B cell (primary cell): ENCODE results near the gene ATP13A5. TPM values are rescaled to one million over a fixed set of nuclear protein-coding genes. Genes with fewer than 3 reads are reported as not detected.

ENCODE experiments used
- ATAC-seq: fragments of 200-7000 bp; cut with Tn5 transposase; one replicate; pipeline ENCODE4 v1.10.0; 2021; ENCODE audit warnings: low read depth, mild to moderate bottlenecking, moderate number of reproducible peaks, moderate library complexity
- CTCF ChIA-PET: fragments of 350-600 bp; sonication (Branson Sonifier 250); formaldehyde crosslinking; loops from one replicate; lab custom pipeline; 2021; ENCODE audit warnings: antibody characterized with exemption, inconsistent platforms; lab: Charles Lee
- POLR2A ChIA-PET: fragments of 350-600 bp; sonication (Branson Sonifier 250); formaldehyde crosslinking; loops from one replicate; lab custom pipeline; 2021; ENCODE audit warnings: antibody characterized with exemption; lab: Charles Lee
- DNase-seq: peaks from one replicate; pipeline ENCODE4 v3.0.0; 2013
- H2AFZ ChIP-seq: 2 replicates; pipeline ENCODE4 v1.6.1; 2012; ENCODE audit warnings: mild to moderate bottlenecking, low read depth, low read length; ENCODE audit not compliant: insufficient read depth, poor library complexity, severe bottlenecking
- H3K27ac ChIP-seq, 2 donors: 1 replicate in 1 of 2; 2 replicates in 1 of 2; pipeline ENCODE4 v1.5.1; 2012 to 2013; ENCODE audit warnings: low read length in 2 of 2, mild to moderate bottlenecking in 2 of 2, moderate library complexity in 1 of 2
- H3K27me3 ChIP-seq, 4 experiments: fragments of 200-600 bp in 1 of 4; sonication (generic) in 1 of 4; replicated peaks in 1 of 4; 1 replicate in 2 of 4; 2 replicates in 2 of 4; pipeline versions ENCODE4 v1.6.1 to v1.7.0; 2013 to 2016; ENCODE audit warnings: low read length in 3 of 4, mild to moderate bottlenecking in 2 of 4, mixed read lengths in 1 of 4, moderate library complexity in 1 of 4; ENCODE audit not compliant: insufficient read depth in 4 of 4, control insufficient read depth in 3 of 4; ENCODE audit errors: control extremely low read depth in 1 of 4
- H3K36me3 ChIP-seq, 2 experiments: replicated peaks in 1 of 2; 1 replicate in 1 of 2; 2 replicates in 1 of 2; pipeline versions ENCODE4 v1.6.1 to v1.7.1; 2013; ENCODE audit warnings: low read length in 1 of 2; ENCODE audit not compliant: insufficient read depth in 2 of 2, control insufficient read depth in 1 of 2; ENCODE audit errors: control extremely low read depth in 1 of 2, extremely low read depth in 1 of 2
- H3K4me1 ChIP-seq, 2 donors: fragments of 200-600 bp in 1 of 2; sonication (generic) in 1 of 2; 1 replicate in 1 of 2; 2 replicates in 1 of 2; pipeline versions ENCODE4 v1.5.1 to v1.6.1; 2013 to 2017; ENCODE audit warnings: low read length in 2 of 2; ENCODE audit not compliant: control insufficient read depth in 2 of 2, insufficient read depth in 2 of 2
- H3K4me2 ChIP-seq: replicated peaks from 2 replicates; pipeline ENCODE3; 2012; ENCODE audit warnings: mild to moderate bottlenecking, low read depth, low read length; ENCODE audit not compliant: poor library complexity, severe bottlenecking
- H3K4me3 ChIP-seq, 5 experiments: fragments of 200-600 bp in 1 of 5; sonication (generic) in 1 of 5; 1 replicate in 3 of 5; 2 replicates in 2 of 5; pipeline versions ENCODE4 v1.5.1 to v1.7.0; 2011 to 2016; ENCODE audit warnings: low read length in 4 of 5, mild to moderate bottlenecking in 4 of 5, low read depth in 2 of 5, control low read depth in 1 of 5, moderate library complexity in 1 of 5; ENCODE audit not compliant: insufficient read depth in 1 of 5; ENCODE audit errors: control extremely low read depth in 1 of 5, extremely low read depth in 1 of 5
- H3K79me2 ChIP-seq: fragments of 200-600 bp; sonication (generic); one replicate; pipeline ENCODE4 v1.6.0; 2016; ENCODE audit warnings: low read length; ENCODE audit not compliant: control insufficient read depth, insufficient read depth
- H3K9ac ChIP-seq: fragments of 200-600 bp; sonication (generic); 2 replicates; pipeline ENCODE4 v1.6.1; 2017; ENCODE audit warnings: mild to moderate bottlenecking, low read length, moderate library complexity
- H3K9me3 ChIP-seq, 3 donors: one replicate each; pipeline versions ENCODE4 v1.6.1 to v1.7.1; 2013; ENCODE audit warnings: low read length in 2 of 3; ENCODE audit not compliant: control insufficient read depth in 2 of 3, insufficient read depth in 1 of 3; ENCODE audit errors: control extremely low read depth in 1 of 3
- H4K20me1 ChIP-seq: 2 replicates; pipeline ENCODE4 v1.6.0; 2012; ENCODE audit warnings: mild to moderate bottlenecking, low read length; ENCODE audit not compliant: insufficient read depth, control insufficient read depth, poor library complexity, severe bottlenecking
- H3K27ac Mint-ChIP-seq: one replicate; pipeline ENCODE4 v1.8.0; 2021; ENCODE audit warnings: mixed read lengths
- H3K27me3 Mint-ChIP-seq: one replicate; pipeline ENCODE4 v1.8.0; 2021; ENCODE audit warnings: mixed read lengths
- H3K4me1 Mint-ChIP-seq: one replicate; pipeline ENCODE4 v1.8.0; 2021; ENCODE audit warnings: mixed read lengths
- H3K4me3 Mint-ChIP-seq: one replicate; pipeline ENCODE4 v1.8.0; 2021; ENCODE audit warnings: mixed read lengths
- H3K9me3 Mint-ChIP-seq: one replicate; pipeline ENCODE4 v1.8.0; 2022; ENCODE audit warnings: mixed read lengths; ENCODE audit not compliant: insufficient read depth
- CTCF ChIP-seq: fragments of 200-600 bp; IDR thresholded peaks from one replicate; pipeline ENCODE4 v1.8.0; 2022; ENCODE audit warnings: antibody characterized with exemption, mild to moderate bottlenecking
- EZH2 ChIP-seq: IDR thresholded peaks from 2 replicates; pipeline ENCODE4 v1.6.1; 2012; ENCODE audit warnings: borderline replicate concordance, low read depth, mild to moderate bottlenecking, moderate library complexity, low read length; ENCODE audit not compliant: insufficient read depth, poor library complexity, severe bottlenecking
- WGBS: methylation state at CpG from one replicate; pipeline ENCODE4 v1.1.5; 2013; ENCODE audit warnings: missing lambda C conversion rate; ENCODE audit not compliant: insufficient coverage; 5-methylcytosine and 5-hydroxymethylcytosine counted together
- intact Hi-C: fragments of 100-400 bp; cut with micrococcal nuclease; formaldehyde crosslinking; loops from one replicate; pipeline ENCODE4 v1.10.0; 2022
- polyA plus RNA-seq: library from polyadenylated mRNA; depleted of rRNA; stranded (reverse); fragments of >200 nt; gene quantifications from 2 replicates; pipeline ENCODE4 v1.2.3, GENCODE V29; 2012
- total RNA-seq, 2 donors: library from RNA; stranded (reverse); fragments of 120-200 nt in 1 of 2; gene quantifications; 1 replicate in 1 of 2; 2 replicates in 1 of 2; pipeline versions ENCODE4 v1.2.3 to v1.2.4, GENCODE V29; 2013 to 2022

ATP13A5 gene
- total and polyA plus RNA-seq, 2 donors (not counting 1 experiment from before 2014, with no cell fraction given) = 0.12 TPM; not detected in 1

GRCh38 chr3:193342551-193342950 is 36.0 kb downstream of the ATP13A5 start:
- Mint-ChIP-seq H3K4me1 (no peaks in the 10 kb centered on the region), H3K4me3 (no peak overlapping the region), H3K27me3 (peaks cover 27% of the 10 kb centered on the region), H3K27ac (no peak overlapping the region), H3K9me3 (no peaks in the 10 kb centered on the region)
- Histone ChIP-seq H3K27me3 (peaks cover 0 to 5% (median 0%) of the 10 kb centered on the region in 4 experiments), H3K4me1 (no peaks in the 10 kb centered on the region), H2AFZ (no peak overlapping the region), H3K9me3 (no peaks in the 10 kb centered on the region), H3K27ac (no peak overlapping the region), H3K4me2 (no peak overlapping the region), H3K36me3 (no peaks in the 10 kb centered on the region), H3K4me3 (no peak overlapping the region), H4K20me1 (no peaks in the 10 kb centered on the region), H3K9ac (no peak overlapping the region), H3K79me2 (no peaks in the 10 kb centered on the region)
- ATAC-seq (no peak), DNase-seq (no peak)
- ChIA-PET CTCF (no interaction called here), POLR2A (no interaction called here)
- TF ChIP-seq CTCF = no peak
- no peak for TF ChIP-seq EZH2
- intact Hi-C loops = no loop called here
- WGBS = 73% methylated on average over 2 of the region's 2 CpGs

GRCh38 chr3:193335031-193335430 is 43.5 kb downstream of the ATP13A5 start:
- H3K4me3 ChIP-seq = no peak overlapping the region
- no peak overlapping the region for H3K4me2 ChIP-seq
- no peaks in the 10 kb centered on the region for H3K27me3 ChIP-seq
- ChIA-PET POLR2A (no interaction called here), CTCF (no interaction called here)
- no peaks in the 10 kb centered on the region for H3K79me2 ChIP-seq
- H4K20me1 ChIP-seq = no peaks in the 10 kb centered on the region
- no peak overlapping the region for H3K9ac ChIP-seq
- no CpG with 5 or more reads among the region's 1 CpG for WGBS
- Mint-ChIP-seq H3K27ac (no peak overlapping the region), H3K4me1 (no peaks in the 10 kb centered on the region), H3K9me3 (peaks cover 2% of the 10 kb centered on the region), H3K27me3 (peaks cover 4% of the 10 kb centered on the region), H3K4me3 (no peak overlapping the region)
- no peaks in the 10 kb centered on the region for H3K36me3 ChIP-seq
- no peaks in the 10 kb centered on the region for H3K4me1 ChIP-seq
- no peak overlapping the region for H2AFZ ChIP-seq
- no peak overlapping the region for H3K27ac ChIP-seq
- intact Hi-C loops = no loop called here
- ATAC-seq (no peak), DNase-seq (no peak)
- TF ChIP-seq EZH2 = no peak
- TF ChIP-seq CTCF = no peak
- H3K9me3 ChIP-seq = peaks cover 0 to 2% (median 0%) of the 10 kb centered on the region in 3 donors
